ENCODE measurements around the gene MVB12B.

MVB12B gene

DNA sequence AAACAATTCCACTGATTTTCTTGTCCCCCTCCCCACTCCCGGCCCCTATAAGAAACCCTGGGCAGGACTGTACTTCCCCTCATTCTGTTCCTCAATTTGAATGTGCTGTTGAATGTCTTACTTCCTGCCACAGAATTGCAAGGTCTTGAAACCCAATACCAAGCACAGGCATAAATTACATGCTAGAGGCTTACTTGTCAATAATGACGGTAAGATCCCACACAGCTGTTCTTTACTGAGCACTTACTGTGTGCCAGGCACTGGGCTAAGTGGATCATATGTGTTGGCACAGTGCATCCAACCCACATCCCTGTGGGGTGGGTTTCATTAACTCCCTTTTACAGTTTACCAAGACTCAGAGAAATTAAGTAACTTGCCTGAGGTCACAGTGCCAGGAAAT lies 63.4 kb downstream of the MVB12B start:
- DNase-seq: no peak

DNA sequence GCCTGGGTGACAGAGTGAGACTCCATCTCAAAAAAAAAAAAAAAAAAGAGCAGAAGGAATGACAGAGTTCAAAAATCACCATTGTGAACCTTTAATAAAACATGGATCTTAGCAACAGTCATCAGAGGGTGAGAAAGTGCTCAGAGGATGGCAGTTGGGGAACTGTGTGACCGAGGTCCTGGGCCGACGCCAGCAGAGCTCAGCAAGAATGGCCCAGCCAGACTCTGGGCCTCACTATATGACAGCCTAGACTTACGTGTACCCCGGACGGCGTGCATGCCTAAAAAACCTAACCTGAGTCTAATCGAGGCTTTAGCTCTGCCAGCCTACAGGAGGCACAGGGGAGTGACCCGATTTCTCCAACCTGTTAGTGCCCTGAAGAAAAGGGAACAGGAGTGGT lies 64.3 kb downstream of the MVB12B start:
- DNase-seq: no peak

DNA sequence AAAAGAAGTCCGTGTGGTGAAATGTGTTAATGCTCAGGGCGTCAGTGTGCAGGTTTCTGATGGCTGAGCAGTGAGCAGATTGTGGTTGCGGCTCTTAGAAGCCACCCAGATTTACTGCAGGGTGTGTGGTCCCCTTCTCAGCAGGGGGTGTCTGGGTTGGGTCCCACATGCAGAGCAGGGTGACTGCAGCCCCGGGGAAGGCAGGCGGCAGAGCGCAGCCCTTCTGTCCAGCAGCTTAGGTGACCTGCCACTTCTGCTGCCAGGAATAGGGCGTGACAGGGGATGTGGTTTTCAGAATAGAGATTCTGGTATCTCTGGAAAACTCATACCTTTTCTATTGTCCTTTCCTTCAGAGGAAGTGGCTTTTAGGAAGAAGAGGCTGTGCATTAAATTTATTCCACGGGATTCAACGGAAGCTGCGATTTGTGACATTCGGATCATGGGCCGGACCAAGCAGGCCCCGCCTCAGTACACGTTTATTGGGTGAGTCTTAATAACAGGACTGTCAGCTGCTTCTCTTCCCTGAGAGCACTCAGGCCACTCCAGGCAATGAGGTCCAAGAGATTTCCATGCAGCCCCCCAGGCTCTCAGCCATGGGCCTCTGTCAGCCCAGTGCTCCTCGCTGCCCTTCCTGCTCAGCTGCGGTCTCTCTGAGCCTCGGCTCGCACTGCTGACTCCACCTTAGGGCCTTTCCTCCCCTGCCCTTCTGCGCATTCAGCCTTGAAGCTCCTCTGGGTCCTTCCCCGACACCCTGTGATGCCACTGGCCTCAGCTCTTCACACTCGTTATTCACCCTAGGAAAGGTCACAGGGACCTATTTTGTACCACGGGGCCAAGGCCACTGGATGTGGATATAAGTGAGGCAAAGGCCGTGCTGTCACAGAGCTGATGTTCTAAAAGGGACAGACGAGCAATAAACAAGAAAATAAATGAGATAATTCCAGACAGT lies 65.4 kb downstream of the MVB12B start:
- no peak for DNase-seq

DNA sequence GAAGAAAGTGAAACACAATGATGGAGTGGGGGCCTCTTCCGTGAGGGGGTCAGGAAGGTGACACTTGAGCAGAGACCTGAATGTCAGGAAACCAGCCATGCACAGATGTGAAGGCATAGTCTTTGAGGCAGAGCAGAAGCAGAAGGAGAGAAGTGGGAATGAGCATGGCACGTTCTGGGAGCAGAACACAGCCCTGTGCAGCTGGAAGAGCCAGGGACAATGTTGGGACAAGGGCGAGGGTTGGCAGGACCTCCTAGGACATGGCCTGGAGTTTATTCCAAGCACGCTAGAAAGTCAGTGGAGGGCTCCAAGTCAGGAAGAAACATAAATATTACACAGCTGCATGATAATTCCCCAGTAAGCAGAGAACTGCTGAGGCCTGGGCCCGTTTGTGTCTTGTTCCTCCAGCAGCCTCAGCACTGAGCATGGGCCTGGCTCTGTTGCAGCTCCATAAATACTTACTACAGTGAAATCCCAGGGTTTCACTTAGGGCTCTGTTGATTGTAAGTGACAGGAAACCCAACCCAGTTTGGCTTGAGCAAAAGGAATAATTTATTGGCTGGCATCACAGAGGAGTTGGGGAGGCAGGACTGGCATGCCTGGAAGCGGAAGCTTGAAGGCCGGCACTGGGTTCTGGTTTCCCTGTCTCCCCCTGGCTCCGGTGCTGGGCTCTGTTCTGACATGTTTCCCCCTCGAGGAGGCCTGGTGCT lies 66.2 kb downstream of the MVB12B start:
- no peak for DNase-seq

DNA sequence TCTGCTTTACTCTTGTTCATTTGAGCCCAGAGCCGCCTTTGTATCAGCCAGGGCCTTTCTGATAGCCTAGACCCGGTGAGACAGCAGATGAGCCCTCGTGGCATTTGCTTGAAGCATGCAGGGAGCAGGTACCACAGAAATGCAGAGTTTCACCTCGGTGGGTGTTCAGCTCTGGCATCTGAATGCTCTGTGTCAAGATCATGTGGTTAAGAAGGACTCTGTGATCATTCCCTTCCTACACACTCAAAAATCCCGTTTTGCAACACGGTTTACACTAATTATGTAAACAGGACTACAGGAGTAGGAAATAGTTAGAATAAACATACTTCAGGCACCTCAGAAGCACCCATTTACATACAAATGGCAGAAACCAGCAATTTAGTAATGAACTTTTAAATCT lies 67.2 kb downstream of the MVB12B start:
- no peak for DNase-seq

DNA sequence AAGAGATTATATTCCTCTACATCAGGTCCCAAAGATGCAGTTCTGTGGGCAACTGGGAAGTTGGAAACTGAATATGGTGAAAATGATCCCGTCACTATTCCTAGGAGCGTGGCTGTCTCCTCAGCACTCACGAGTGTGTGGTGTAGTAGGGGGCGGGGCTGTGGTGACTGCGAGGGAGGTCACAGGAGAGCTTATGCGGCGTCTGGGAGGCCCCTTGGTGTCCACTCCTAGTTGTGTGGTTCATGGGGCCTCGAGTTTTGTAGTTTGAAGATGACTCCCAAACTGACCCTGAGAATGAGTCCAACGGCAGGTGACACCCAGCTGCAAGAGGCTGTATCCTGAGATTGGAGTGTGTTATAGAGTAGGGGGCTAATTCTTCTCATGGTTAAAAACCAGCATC lies 68.2 kb downstream of the MVB12B start:
- DNase-seq: no peak

DNA sequence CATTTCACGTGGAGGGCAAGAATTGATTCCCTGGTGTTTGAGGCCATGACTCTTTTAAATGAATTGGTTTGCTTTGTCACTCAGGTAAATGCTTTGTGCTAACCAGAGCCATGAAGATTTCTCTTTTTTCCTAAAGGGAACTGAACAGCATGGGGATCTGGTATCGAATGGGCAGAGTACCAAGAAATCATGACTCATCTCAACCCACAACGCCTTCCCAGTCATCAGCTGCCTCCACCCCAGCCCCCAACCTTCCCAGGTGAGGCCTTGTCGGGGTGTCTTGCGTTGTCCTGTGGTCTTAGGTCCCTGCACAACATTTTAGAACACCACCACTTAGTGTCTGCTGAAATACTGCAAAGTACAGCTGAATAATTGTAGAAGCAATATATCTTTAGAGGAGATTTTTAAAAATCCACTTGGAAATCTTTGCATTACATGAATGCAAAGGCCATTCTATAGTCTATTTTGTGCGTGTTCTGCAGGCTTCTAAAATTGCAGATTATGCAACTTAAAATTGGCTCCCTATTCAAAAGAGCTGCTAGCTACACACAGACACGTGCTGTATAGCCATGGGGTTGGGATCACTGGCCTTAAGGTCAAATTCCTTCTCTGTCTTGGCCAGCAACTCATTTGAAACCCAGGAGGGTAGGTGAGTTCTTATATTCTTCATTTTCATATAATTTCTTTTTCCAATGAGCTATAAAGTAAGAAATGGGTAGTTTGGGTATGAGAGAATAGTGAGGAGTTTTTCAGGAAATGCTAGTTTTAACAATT lies 69.0 kb downstream of the MVB12B start:
- no peak for DNase-seq

DNA sequence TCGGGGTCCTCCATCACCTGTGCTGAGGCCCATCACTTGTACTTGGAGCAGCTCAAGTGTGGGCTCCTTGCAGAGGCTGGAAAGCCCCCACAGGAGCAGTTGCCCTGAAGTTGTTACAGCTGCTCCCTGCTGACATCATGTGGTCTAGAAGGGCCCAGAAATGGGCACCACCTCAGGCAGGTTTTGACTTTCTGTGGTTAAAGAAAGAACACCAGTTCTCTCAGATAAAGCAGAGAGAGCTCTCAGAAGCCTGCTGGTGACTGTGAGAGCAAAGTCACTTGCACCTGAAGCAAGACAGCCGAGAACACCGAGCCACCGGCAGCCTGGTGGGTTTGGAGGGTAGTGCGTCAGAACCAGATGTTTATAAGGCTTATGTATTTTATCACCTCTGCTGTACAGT lies 70.4 kb downstream of the MVB12B start:
- peak; percentile 72 to 75 for DNase-seq

DNA sequence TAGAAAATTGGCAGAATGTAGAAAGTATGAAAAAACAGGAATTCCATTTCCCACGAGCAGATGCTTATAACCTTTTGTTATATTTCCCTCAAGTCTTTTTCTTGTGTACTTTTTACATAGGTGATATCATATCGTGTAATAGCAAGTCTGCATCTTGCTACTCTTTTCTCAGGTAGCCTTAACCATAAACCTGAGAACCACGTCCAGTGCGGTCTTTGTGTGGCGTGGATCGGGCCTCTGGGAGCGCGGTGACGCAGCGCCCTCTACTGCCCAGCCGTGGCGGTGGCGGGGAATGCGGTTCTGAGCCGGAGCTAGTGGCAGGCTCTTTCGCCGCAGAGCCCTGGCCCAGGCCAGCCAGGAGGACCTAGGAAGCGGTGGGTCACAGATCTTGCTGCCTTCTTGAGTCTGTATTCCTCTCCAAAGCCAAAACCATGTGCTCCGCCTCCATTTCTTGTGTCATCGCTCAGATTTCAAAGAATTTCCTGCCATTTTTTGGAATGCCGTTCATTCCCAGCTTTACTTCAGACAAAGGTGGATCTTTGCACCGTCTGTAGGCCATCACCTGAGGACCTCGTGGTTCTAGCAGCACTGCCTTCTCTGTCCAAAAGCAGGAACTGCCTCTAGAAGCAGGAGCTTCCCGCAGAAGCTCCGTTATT lies 71.9 kb downstream of the MVB12B start:
- DNase-seq: peak; percentile 72 to 76

DNA sequence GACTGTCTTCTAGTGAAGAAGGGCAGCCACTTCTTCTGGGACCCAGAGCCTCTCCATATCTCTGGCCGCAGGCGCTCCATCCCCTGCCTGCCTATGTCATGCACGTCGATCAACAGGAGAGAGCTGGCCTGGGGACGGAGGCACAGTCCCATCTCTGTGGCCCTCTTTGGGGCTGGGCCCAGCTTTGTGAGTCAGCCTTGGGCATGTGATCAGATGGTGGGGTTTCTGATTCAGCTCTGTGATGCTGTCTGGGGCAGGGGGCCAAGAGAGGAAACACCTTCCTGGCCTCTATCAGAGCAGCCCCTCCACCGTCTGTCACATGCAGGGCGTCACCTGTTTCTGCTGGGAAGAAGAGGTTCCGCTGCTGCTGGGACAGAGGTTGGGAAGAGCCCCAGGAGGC lies 72.6 kb downstream of the MVB12B start:
- no peak for DNase-seq

DNA sequence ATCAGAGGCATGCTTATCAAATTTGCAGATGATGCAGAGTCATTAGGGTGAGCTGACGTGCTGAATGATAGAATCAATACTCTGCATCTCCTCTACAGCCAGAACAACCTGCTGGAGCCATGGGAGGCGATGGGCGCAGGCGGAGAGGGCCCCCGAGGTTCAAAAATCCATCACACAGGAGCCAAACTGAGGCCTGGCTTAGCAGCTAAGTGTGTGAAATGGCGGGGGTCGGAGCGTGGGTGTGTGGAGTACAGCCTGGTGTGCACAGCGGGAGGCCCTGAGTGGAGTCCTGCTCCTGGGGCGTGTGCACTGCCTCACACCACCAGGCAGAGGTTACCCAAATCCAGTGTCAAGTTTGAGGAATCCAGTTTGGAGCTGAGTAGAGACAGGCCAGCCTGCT lies 73.2 kb downstream of the MVB12B start:
- no peak for DNase-seq

DNA sequence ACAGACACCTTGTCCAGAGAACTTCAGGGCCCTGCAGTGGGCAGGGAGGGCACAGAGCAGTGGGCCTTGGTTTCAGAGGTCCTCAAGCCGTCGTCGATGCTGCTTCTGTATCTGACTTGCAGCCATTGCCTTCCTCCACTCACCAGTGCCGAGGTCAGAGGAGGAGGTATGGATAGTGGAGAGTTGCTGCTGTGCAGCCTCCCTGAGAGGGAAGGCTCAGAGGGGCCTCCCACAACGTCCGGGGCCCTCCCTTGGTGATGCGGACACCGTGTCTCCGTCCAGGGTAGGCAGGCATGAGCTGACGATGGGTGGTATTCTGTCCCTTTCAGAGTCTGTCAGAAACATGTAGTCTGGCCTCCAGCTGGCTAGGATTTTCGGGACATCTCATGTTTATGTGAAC lies 73.9 kb downstream of the MVB12B start:
- no peak for DNase-seq

DNA sequence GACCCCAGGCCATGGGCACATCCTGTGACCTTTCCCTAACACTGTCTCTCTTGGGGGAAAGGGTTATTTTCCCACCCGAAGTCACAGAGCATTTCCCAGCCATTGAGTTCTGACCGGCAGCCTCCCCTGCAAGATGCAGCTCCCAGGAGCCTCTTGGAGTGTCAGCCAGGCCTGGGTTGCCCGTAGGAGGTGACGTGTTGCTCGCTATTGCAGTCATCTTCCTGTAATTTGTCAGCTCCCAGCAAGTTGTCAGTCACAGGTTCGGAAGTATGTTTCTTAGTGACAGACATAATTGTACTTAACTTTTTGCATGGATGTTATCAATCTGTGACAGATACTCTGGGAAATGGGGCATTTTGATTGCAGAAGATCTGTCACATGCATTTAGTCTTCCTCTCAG lies 74.5 kb downstream of the MVB12B start:
- DNase-seq: no peak

DNA sequence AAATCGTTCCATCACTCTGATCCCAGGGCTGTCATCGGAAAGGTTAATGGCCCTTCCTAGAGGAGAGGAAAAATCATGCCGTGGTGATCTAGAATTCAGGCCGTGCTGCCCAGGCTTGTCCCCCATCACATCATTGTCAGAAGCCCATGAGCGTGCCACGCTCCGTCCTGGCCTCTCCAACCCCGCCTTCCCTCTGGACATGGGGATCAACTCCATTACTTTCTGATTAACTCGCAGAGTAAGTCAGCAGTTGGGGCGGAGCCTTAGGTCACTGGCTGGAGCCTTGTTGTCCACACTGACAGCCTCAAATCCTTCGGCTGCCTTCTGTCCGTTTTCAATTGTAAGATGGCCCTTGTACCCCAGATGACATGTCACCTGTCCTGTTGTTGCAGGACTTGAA lies 75.0 kb downstream of the MVB12B start:
- DNase-seq: no peak

DNA sequence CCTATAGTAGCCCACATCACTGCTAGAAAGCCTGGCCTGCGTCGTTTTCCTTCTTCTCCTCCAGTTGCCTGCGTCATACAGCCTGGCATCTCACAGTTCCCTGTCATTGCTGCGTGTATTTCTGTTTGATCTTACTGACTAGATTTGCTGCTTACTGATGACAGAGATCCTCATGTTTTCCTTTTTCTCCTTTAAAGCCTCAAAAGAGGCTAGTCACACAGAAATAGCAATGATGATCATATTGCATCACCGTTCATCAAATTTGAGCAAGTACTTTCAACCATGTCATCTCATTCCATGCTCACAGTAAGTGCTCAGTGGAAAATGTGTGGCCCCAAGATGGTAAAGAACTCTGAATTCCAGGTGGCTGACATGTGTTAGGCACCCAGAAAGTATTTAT lies 76.8 kb downstream of the MVB12B start:
- no peak for DNase-seq

DNA sequence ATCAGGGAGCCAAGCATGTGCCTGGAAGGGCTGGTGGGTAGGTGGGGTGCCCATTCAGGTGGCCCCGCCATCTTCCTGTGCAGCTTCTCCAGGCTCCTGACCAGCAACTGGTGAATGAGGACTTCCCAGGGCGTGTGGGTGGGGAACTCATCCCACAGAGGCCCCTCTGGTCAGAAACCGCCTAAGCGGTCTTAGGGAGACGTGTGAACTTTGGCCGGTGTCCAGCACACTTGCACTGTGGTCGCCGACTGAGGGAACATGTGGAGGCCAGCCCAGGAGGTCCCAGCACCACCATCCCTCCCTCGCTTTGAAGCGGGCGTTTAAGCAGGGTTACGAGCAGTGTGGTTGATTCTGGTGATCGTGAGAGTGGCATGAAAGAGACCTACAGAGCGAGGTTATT lies 77.8 kb downstream of the MVB12B start:
- no peak for DNase-seq

DNA sequence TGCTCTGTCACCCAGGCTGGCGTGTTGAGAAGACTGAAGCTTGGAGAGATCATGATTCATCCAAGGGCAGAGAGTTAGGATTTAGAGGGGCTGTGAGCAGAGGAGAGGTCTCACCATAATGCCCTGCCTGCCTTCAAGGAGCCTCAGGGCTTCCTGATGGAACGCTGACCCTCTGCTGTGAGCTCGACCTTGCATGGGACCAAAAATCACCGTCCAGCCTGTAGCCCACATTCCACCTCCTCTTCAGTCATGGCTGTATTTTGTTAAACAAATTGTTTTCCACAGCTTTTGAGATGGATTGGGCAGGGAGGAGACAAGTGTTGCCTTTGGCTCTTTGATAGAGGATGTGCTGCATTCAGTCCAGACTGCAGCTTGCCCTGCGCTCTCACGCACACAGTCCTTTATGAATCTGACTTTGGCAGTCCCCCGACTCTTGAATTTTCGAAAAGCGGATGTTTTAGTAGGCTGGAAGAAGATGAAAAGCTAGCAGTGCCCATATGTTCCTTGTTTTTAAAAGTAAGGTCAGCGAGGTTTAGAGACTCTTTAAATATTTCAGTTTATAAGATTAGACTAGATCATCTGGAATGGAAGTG lies 79.5 kb downstream of the MVB12B start:
- DNase-seq: no peak

DNA sequence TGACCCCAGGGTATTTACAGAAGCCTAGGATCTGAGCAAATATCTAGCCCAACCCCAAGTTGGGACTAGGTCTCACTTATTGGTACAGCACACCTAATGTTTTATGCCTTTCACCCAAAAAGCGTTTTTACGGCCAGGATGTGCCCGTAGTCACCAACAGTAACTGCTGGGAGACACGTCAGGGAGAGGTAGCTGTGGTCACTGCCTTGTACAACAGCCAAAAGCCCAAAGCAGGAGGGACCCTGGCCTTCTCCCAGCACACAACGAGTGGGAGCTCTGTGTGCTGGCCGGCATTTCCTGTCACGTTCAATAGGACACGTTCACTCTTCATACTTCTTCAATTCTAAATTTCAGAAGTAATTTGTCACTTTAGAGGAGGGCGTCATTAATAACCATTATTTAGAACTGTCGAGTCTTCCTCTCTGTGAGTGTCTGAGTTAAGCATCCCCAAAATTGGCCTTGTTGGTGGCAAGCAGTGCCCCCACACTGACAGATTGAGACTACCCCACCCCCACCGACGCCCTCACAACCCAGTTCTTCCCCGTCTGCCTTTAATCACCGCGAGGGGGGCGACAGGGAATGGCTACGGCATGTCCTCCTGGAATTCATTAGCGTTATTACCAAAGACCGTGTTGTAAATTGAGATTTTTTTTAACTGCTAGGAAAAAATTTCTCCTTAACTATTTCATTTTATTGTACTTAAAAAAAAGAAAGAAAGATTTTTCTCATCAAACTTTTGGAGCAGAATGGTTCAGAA lies 80.7 kb downstream of the MVB12B start:
- no peak for DNase-seq

DNA sequence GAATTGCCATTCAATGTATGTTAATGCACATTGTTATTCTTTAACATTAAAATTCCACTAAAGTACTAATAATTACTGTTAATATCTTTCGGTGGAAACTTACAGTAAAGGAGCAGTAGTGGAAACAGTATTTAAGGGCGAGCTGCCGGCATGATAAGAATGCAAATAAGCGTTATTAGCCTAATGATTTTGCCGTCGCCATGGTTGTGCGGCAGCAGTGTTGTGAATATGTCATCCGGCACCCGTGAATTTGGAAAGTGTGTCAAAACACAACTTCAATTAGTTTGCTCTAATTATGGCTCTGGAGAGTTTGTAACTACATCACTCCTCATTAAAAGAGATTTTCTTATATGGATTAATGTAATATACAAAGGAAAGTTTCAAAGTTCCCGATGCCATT lies 81.4 kb downstream of the MVB12B start:
- DNase-seq: no peak

DNA sequence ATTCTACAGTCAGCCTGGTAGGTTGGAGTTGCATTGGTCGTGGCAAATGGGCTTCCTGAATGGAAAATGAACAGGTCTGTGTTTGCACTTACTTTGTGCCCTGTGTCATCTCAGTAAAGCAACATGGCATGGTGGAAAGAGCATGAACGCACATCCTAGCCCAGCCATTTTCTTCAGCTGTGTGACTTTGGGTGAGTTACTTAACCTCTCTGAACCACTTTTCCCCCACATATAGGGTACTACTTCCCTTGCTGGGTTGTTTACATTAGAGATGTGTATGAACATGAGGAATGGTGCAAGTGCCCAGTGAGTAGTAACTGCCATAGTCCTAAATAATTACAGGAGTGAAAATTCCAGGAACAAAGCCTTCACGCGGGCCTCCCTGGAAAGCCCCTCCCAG lies 83.6 kb downstream of the MVB12B start:
- DNase-seq: no peak

DNA sequence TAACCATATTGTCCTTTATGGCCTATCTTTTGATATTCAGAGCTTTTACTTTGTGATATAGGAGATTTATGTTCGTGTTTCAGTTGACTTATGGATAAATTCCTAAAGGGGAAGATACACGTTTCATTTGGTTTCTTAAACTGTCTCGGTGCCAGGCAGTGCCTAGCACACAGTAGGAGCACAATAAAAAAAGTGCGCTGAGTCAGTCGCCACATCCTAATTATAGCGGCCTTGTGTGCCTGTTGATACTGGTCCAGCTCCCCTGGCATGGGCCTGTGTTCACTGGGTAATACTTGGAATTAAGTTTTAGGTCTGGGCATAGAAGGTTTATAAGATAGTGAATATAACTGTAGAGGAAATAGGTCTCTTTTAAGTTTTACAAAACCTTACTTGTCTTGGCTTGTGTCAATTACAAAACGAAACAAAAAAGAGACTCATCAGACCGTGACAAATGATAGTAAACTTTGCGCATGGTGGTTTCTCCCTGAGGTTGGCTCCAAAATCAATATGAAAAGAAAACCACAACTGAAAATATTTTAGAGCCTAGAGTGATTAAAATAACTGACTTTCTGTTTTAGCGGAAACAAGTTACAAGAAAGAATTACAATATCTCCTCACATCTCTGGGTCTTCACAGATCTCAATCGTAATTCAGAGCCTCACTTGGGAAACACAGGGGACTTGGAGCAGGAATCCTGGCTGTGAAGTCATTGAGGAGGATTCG lies 84.8 kb downstream of the MVB12B start:
- DNase-seq: peak in 1 of 2 donors; percentile 59

All from CD4-positive, alpha-beta T cell treated with Interleukin-4 for 1 hour (primary cell).